IPS-20b (cell line): ENCODE results near the gene QKI.

Experiments
- H3K27ac ChIP-seq: one replicate; pipeline ENCODE4 v1.5.1; 2013; ENCODE audit warnings: low read length
- H3K27me3 ChIP-seq: 2 replicates; pipeline ENCODE4 v1.6.1; 2013; ENCODE audit warnings: mild to moderate bottlenecking, low read length, inconsistent platforms; ENCODE audit not compliant: insufficient read depth
- H3K36me3 ChIP-seq: 2 replicates; pipeline ENCODE4 v1.6.1; 2013; ENCODE audit warnings: low read depth, mild to moderate bottlenecking, inconsistent platforms, low read length, moderate library complexity; ENCODE audit not compliant: insufficient read depth
- H3K4me1 ChIP-seq: 2 replicates; pipeline ENCODE4 v1.6.1; 2013; ENCODE audit warnings: mild to moderate bottlenecking, control low read depth, inconsistent platforms, low read length, moderate library complexity; ENCODE audit not compliant: insufficient read depth
- H3K4me3 ChIP-seq: 2 replicates; pipeline ENCODE4 v1.5.1; 2013; ENCODE audit warnings: mild to moderate bottlenecking, low read length, inconsistent platforms
- H3K9ac ChIP-seq: 2 replicates; pipeline ENCODE4 v1.6.1; 2013; ENCODE audit warnings: low read depth, mild to moderate bottlenecking, inconsistent platforms, low read length, moderate library complexity
- H3K9me3 ChIP-seq: 2 replicates; pipeline ENCODE4 v1.6.1; 2013; ENCODE audit warnings: mild to moderate bottlenecking, low read depth, low read length, inconsistent platforms; ENCODE audit not compliant: insufficient read depth

QKI gene

DNA sequence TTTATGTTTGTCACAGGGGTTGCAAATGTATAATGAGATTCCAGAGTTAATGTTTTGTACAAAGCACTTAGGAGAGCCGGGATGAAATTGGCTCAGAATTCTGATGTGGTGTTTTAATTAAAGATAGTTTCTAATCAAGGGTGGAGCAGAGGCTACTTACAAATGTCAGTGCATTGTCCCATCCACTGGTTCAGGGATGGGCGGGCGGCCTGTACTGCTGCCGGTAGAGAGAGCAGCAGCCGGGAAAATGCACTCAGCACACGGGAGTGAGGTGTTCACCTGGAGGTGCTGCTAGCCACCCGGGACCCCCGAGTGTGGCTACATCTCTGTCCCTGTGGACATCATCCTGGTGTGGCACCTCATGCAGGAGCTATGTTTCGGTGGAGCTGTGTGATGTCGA is 193.3 kb downstream of the QKI start:
- Histone ChIP-seq H3K27me3 (no peaks in the 10 kb centered on the region), H3K4me3 (no peak overlapping the region), H3K9me3 (no peaks in the 10 kb centered on the region), H3K27ac (no peak overlapping the region), H3K9ac (no peak overlapping the region), H3K36me3 (no peaks in the 10 kb centered on the region), H3K4me1 (no peaks in the 10 kb centered on the region)

DNA sequence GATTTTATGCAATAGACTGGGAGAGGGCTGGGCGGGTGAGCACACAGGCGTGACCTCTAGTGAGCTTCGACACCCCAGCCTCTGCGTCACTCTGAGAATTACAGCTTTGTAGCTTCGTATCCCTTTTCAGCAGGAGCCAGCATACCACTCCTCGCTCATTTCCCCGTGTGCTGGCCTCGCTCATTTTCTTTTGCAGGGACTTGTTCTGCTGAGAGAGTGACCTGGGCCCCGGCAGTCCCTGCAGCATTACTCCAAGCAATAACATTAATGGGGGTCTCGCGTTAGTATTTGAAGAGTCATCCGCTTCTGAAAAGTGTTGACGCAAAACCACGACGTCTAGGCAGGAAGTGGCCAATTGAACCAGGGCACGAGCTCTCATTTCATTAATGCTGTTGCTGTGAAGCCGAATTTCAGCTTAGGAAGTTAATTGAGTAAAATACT is 193.7 kb downstream of the QKI start:
- H3K4me1 ChIP-seq = no peaks in the 10 kb centered on the region
- H3K4me3 ChIP-seq = no peak overlapping the region
- H3K9me3 ChIP-seq = no peaks in the 10 kb centered on the region
- H3K27me3 ChIP-seq = no peaks in the 10 kb centered on the region
- no peak overlapping the region for H3K9ac ChIP-seq
- no peaks in the 10 kb centered on the region for H3K36me3 ChIP-seq
- no peak overlapping the region for H3K27ac ChIP-seq

- Histone ChIP-seq H3K4me1 (no peaks in the 10 kb centered on the region), H3K9ac (no peak overlapping the region), H3K36me3 (no peaks in the 10 kb centered on the region), H3K9me3 (no peaks in the 10 kb centered on the region), H3K27me3 (no peaks in the 10 kb centered on the region), H3K4me3 (no peak overlapping the region), H3K27ac (no peak overlapping the region)
Measured at GRCh38 chr6:163612200-163612599, 197.7 kb downstream of the QKI start.

DNA sequence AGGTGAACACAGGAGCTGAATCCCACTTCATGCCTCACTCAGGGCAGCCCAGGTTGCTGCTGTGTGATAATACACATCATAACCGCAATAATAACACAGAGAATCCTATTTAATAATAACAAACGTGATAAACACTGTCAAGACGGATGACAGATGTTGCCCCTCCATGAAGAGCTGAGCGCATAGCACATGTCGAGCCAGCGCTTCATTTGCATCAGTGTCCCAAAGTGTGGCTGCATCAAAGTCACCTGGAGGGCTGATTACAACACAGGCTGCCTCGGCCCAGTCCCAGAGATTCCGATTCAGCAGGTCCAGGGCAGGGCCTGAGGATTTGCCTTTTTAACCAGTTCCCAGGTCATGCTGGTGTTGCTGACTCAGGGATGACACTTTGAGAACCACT is 198.5 kb downstream of the QKI start:
- no peak overlapping the region for H3K4me3 ChIP-seq
- no peaks in the 10 kb centered on the region for H3K27me3 ChIP-seq
- H3K27ac ChIP-seq = no peak overlapping the region
- H3K9ac ChIP-seq = no peak overlapping the region
- H3K36me3 ChIP-seq = no peaks in the 10 kb centered on the region
- H3K9me3 ChIP-seq = no peaks in the 10 kb centered on the region
- no peaks in the 10 kb centered on the region for H3K4me1 ChIP-seq

- Histone ChIP-seq H3K27ac (no peak overlapping the region), H3K36me3 (no peaks in the 10 kb centered on the region), H3K9ac (no peak overlapping the region), H3K27me3 (no peaks in the 10 kb centered on the region), H3K4me3 (no peak overlapping the region), H3K4me1 (no peaks in the 10 kb centered on the region), H3K9me3 (no peaks in the 10 kb centered on the region)
Measured at GRCh38 chr6:163613668-163614067, 199.2 kb downstream of the QKI start.

GRCh38 chr6:163616452-163616851 is 201.9 kb downstream of the QKI start:
- no peak overlapping the region for H3K9ac ChIP-seq
- no peaks in the 10 kb centered on the region for H3K27me3 ChIP-seq
- H3K36me3 ChIP-seq = no peaks in the 10 kb centered on the region
- no peaks in the 10 kb centered on the region for H3K9me3 ChIP-seq
- H3K4me3 ChIP-seq = no peak overlapping the region
- H3K4me1 ChIP-seq = no peaks in the 10 kb centered on the region
- no peak overlapping the region for H3K27ac ChIP-seq

- Histone ChIP-seq H3K27me3 (no peaks in the 10 kb centered on the region), H3K27ac (no peak overlapping the region), H3K9me3 (no peaks in the 10 kb centered on the region), H3K4me3 (no peak overlapping the region), H3K9ac (no peak overlapping the region), H3K4me1 (no peaks in the 10 kb centered on the region), H3K36me3 (no peaks in the 10 kb centered on the region)
Measured at GRCh38 chr6:163617549-163617948, 203.0 kb downstream of the QKI start.

DNA sequence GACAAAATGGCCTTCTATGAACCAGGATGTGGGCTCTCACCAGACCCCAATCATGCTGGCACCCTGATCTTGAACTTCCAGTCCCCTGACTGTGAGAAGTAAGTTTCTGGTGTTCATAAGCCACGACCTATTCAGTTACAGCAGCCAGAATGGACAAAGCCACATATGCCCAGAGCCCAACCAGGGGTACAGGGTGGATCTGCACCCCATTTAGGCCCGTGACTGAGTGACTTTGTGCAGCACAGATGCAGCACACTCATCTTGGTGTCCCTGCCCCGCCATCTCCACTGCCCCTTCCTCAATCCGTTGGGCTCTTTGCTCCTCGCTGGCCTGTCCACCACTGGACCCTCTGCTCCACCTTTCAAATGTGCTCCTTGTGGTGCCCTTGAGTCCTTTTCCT is 205.6 kb downstream of the QKI start:
- no peaks in the 10 kb centered on the region for H3K4me1 ChIP-seq
- no peaks in the 10 kb centered on the region for H3K9me3 ChIP-seq
- no peaks in the 10 kb centered on the region for H3K36me3 ChIP-seq
- H3K4me3 ChIP-seq = no peak overlapping the region
- H3K9ac ChIP-seq = no peak overlapping the region
- H3K27ac ChIP-seq = no peak overlapping the region
- no peaks in the 10 kb centered on the region for H3K27me3 ChIP-seq

- no peaks in the 10 kb centered on the region for H3K36me3 ChIP-seq
- no peak overlapping the region for H3K27ac ChIP-seq
- no peak overlapping the region for H3K9ac ChIP-seq
- H3K4me1 ChIP-seq = no peaks in the 10 kb centered on the region
- H3K9me3 ChIP-seq = no peaks in the 10 kb centered on the region
- no peaks in the 10 kb centered on the region for H3K27me3 ChIP-seq
- no peak overlapping the region for H3K4me3 ChIP-seq
Measured at GRCh38 chr6:163620670-163621330, 206.3 kb downstream of the QKI start.

DNA sequence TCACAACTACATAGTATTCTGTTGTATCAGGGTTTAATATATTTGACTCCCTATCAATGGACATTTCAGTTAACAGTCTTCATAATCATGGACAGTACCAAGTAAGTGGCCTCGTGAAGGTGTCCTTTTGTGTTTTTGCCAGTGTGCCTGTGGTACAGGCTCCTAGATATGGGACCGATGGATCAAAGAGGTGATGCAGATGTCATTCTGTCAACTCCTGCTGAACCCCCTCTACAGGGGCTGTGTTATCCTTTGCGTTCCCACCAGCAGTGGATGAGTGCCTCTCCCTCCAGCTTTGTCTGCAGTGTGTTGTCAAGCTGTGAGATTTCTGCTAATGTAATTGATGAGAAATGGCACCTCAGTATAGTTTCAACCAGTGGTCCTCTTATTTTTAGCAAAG is 210.7 kb downstream of the QKI start:
- no peaks in the 10 kb centered on the region for H3K36me3 ChIP-seq
- no peak overlapping the region for H3K27ac ChIP-seq
- no peaks in the 10 kb centered on the region for H3K4me1 ChIP-seq
- no peak overlapping the region for H3K9ac ChIP-seq
- no peak overlapping the region for H3K4me3 ChIP-seq
- H3K9me3 ChIP-seq = no peaks in the 10 kb centered on the region; the same call in 1 of the 2 replicates
- no peaks in the 10 kb centered on the region for H3K27me3 ChIP-seq

GRCh38 chr6:163626073-163626867 is 211.8 kb downstream of the QKI start:
- Histone ChIP-seq H3K4me3 (no peak overlapping the region), H3K4me1 (no peaks in the 10 kb centered on the region), H3K27ac (no peak overlapping the region), H3K36me3 (no peaks in the 10 kb centered on the region), H3K9me3 (no peaks in the 10 kb centered on the region; the same call in 1 of the 2 replicates), H3K27me3 (no peaks in the 10 kb centered on the region), H3K9ac (no peak overlapping the region)
